NCI-H2107 treated with DMSO at 0.1 percent for 48 hours (cell line): Measurements from ENCODE around the gene MTCL3.
A peak's percentile ranks its signal among the peaks of the same experiment; 100 is the strongest.

ENCODE experiments used
- DNase-seq: peaks from one replicate; lab custom pipeline; 2025; ENCODE audit not compliant: unreplicated experiment; lab: John Stamatoyannopoulos, UW

MTCL3 gene

GRCh38 chr6:127518710-127519468 lies at the start of gene MTCL3:
TSS of gene MTCL3 (minus strand) at chr6:127519335.
- DNase-seq = peak; percentile 82

GRCh38 chr6:127567476-127567875 lies 48.3 kb upstream of the MTCL3 start:
- DNase-seq = no peak

- DNase-seq = no peak
Observed at GRCh38 chr6:127566651-127567050, 47.5 kb upstream of the MTCL3 start.

GRCh38 chr6:127566119-127566518 lies 47.0 kb upstream of the MTCL3 start:
- DNase-seq = no peak

GRCh38 chr6:127564761-127565160 lies 45.6 kb upstream of the MTCL3 start:
- no peak for DNase-seq

GRCh38 chr6:127561660-127562059 lies 42.5 kb upstream of the MTCL3 start:
- no peak for DNase-seq

- DNase-seq = peak; percentile 30
Observed at GRCh38 chr6:127554435-127555006, 35.4 kb upstream of the MTCL3 start.

GRCh38 chr6:127550403-127550802 lies 31.3 kb upstream of the MTCL3 start:
- no peak for DNase-seq

GRCh38 chr6:127547904-127548649 lies 28.9 kb upstream of the MTCL3 start:
- DNase-seq = no peak

GRCh38 chr6:127547215-127547614 lies 28.1 kb upstream of the MTCL3 start:
- no peak for DNase-seq

- peak; percentile 15 for DNase-seq
Observed at GRCh38 chr6:127539272-127539671, 20.1 kb upstream of the MTCL3 start.

GRCh38 chr6:127538750-127539264 lies 19.7 kb upstream of the MTCL3 start:
- DNase-seq = no peak

- no peak for DNase-seq
Observed at GRCh38 chr6:127533736-127534135, 14.6 kb upstream of the MTCL3 start.

- DNase-seq = no peak
Observed at GRCh38 chr6:127533011-127533410, 13.9 kb upstream of the MTCL3 start.

GRCh38 chr6:127522714-127523113 lies 3.6 kb upstream of the MTCL3 start:
- no peak for DNase-seq

- no peak for DNase-seq
Observed at GRCh38 chr6:127520066-127520465, 931 bp upstream of the MTCL3 start.

GRCh38 chr6:127519469-127519785 lies 292 bp upstream of the MTCL3 start:
- DNase-seq = no peak

GRCh38 chr6:127518191-127518709 lies 885 bp downstream of the MTCL3 start:
- peak; percentile 72 for DNase-seq

- no peak for DNase-seq
Observed at GRCh38 chr6:127517693-127518092, 1.4 kb downstream of the MTCL3 start.

GRCh38 chr6:127516662-127517273 lies 2.4 kb downstream of the MTCL3 start:
- DNase-seq = peak; percentile 86
